GM20431 (cell line): ENCODE measurements around the gene PIP5KL1.

Experiments used
- in situ Hi-C: fragments of 300-500 bp; cut with MseI, MboI; formaldehyde crosslinking; loops from one replicate; pipeline ENCODE4 v1.15.0; 2020; ENCODE audit warnings: low sequenced_read_pairs; ENCODE audit not compliant: unreplicated experiment

PIP5KL1 gene

GRCh38 chr9:127920794-127921193 is 9.8 kb downstream of the PIP5KL1 start:
- in situ Hi-C loops = no loop called here

GRCh38 chr9:127919253-127919815 is 11.2 kb downstream of the PIP5KL1 start:
- in situ Hi-C loops = no loop called here

GRCh38 chr9:127918183-127919107 is 12.1 kb downstream of the PIP5KL1 start:
- in situ Hi-C loops = no loop called here

- in situ Hi-C loops = no loop called here
These were observed 13.0 kb downstream of the PIP5KL1 start for GRCh38 chr9:127917603-127918002.

- in situ Hi-C loops = no loop called here
These were observed 13.6 kb downstream of the PIP5KL1 start, which contains the start of gene ST6GALNAC4 for GRCh38 chr9:127916720-127917581. Gene ST6GALNAC4 (minus strand): TSS chr9:127917041. CDS start chr9:127916419, 622 bp downstream.

- in situ Hi-C loops = no loop called here
These were observed 14.5 kb downstream of the PIP5KL1 start for GRCh38 chr9:127915801-127916719.

GRCh38 chr9:127915325-127915752 is 15.2 kb downstream of the PIP5KL1 start:
- in situ Hi-C loops = no loop called here

GRCh38 chr9:127913682-127914081 is 16.9 kb downstream of the PIP5KL1 start:
- in situ Hi-C loops = no loop called here

GRCh38 chr9:127912882-127913281 is 17.7 kb downstream of the PIP5KL1 start:
- in situ Hi-C loops = no loop called here

GRCh38 chr9:127912296-127912695 is 18.3 kb downstream of the PIP5KL1 start:
- in situ Hi-C loops = no loop called here

- in situ Hi-C loops = no loop called here
These were observed 19.9 kb downstream of the PIP5KL1 start for GRCh38 chr9:127910613-127911205.

- in situ Hi-C loops = no loop called here
These were observed 20.7 kb downstream of the PIP5KL1 start for GRCh38 chr9:127909839-127910273.

- in situ Hi-C loops = no loop called here
These were observed 22.0 kb downstream of the PIP5KL1 start for GRCh38 chr9:127908660-127908926.

- in situ Hi-C loops = no loop called here
These were observed 22.5 kb downstream of the PIP5KL1 start for GRCh38 chr9:127907867-127908659.

GRCh38 chr9:127905788-127906191 is 24.8 kb downstream of the PIP5KL1 start:
- in situ Hi-C loops = no loop called here

- in situ Hi-C loops = no loop called here
These were observed 25.4 kb downstream of the PIP5KL1 start for GRCh38 chr9:127905004-127905728.

GRCh38 chr9:127904561-127905003 is 26.0 kb downstream of the PIP5KL1 start:
- in situ Hi-C loops = no loop called here
